ENCODE results near the gene SPG21. TPM values are rescaled to one million over a fixed set of nuclear protein-coding genes. Genes with fewer than 3 reads are reported as not detected.

The SPG21 gene
- total and polyA plus RNA-seq, 2 of the 8 experiments (the other 6 are each of a cell fraction or from before 2014, with no cell fraction given) = 67.3 to 72.7 TPM

DNA sequence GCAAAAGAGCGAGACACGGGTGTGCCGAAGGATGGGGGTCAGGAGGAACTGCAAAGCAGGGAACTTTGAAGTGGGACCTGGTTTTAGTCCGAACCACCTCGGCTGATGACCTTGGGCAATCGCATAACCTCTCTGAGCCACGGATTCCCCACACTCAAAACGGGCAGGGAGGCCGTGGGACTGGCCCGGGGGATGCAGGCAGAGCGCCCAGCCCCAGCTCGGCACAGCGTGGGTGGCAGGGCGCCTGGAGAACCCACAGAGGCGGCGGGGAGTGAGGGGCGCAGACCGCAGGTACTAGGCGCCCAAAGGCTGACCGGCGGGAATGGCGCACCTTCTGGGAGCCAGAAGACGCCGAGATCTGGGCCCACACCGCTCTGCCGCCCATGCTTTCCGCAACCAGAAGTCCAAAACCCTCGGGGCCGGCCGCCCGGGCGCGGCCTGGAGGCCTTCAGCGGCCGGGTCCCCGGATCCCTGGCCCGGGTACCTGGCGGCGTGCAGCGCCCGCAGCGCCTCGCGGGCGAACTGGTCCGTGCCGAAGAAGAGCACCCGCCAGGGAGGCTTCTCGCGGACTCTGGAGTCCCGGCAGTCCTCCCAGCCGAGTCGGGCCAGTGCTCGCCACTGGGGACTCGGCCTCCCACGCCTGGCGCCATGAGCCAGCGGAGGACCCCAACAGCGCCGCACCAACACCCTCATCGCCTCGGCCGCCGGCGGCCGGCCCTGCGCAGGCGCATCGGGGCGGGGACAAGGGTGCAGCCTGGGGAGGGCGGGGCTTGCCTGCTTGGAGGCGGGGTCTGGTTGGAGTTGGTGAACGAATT, 39.4 kb upstream of the SPG21 start, which contains the start of gene MTFMT (continued):
- TF ChIP-seq POLR2AphosphoS5 (IDR thresholded peaks at IDR 0.05; ENCODE audit: low read depth, low read length) (peak; percentile 72), ASH2L (IDR thresholded peaks at IDR 0.05; ENCODE audit: low read length) (peak; percentile 72), KDM4A (IDR thresholded peaks at IDR 0.05; ENCODE audit: low read depth, low read length, severe bottlenecking) (peak; percentile 90), PHF8 (conservative IDR thresholded peaks at IDR 0.05; ENCODE audit: low read depth, low read length) (peak; percentile 93), CBX8 (IDR thresholded peaks at IDR 0.05; ENCODE audit: borderline replicate concordance, low read depth, low read length) (no peak), EP300 (IDR thresholded peaks at IDR 0.05; ENCODE audit: borderline replicate concordance in 1 of 2, low read depth in 2 of 2, low read length in 2 of 2) (no peak), SAP30 (IDR thresholded peaks at IDR 0.05; ENCODE audit: insufficient read depth, insufficient replicate concordance, low read length) (no peak), JUND (IDR thresholded peaks at IDR 0.05; ENCODE audit: low read length) (no peak), JUN (IDR thresholded peaks at IDR 0.05; ENCODE audit: low read depth, low read length) (no peak), NRF1 (IDR thresholded peaks at IDR 0.05; ENCODE audit: low read depth, low read length) (peak; percentile 89), SIN3A (conservative IDR thresholded peaks at IDR 0.05 in 1 of 2, IDR thresholded peaks at IDR 0.05 in 1 of 2; ENCODE audit: low read depth in 1 of 2, low read length in 2 of 2) (0 out of 4 replicates have a peak, but pooled peaks have one; percentile 7 to 80), KDM1A (IDR thresholded peaks at IDR 0.05; ENCODE audit: borderline replicate concordance, low read length) (no peak), TAF7 (optimal IDR thresholded peaks at IDR 0.05; ENCODE audit: borderline replicate concordance, low read depth, low read length) (peak; percentile 52), CHD1 (IDR thresholded peaks at IDR 0.05; ENCODE audit: low read depth, low read length) (no peak), HDAC2 (IDR thresholded peaks at IDR 0.05; ENCODE audit: borderline replicate concordance in 1 of 2, low read depth in 2 of 2, low read length in 2 of 2) (peak in 1 of 2 experiments; percentile 50; a peak in 1 of 4 replicates), CBX5 (IDR thresholded peaks at IDR 0.05; ENCODE audit: low read depth, low read length) (no peak), BACH1 (IDR thresholded peaks at IDR 0.05; ENCODE audit: low read length) (no peak), GABPA (IDR thresholded peaks at IDR 0.05; ENCODE audit: borderline replicate concordance, insufficient read depth, low read length) (no peak), RBBP5 (IDR thresholded peaks at IDR 0.05; ENCODE audit: borderline replicate concordance, low read depth, low read length) (peak; percentile 75; the same call in 1 of the 2 replicates), TEAD4 (IDR thresholded peaks at IDR 0.05; ENCODE audit: low read depth, low read length) (no peak)
- TF ChIP-seq, protein P1, sequence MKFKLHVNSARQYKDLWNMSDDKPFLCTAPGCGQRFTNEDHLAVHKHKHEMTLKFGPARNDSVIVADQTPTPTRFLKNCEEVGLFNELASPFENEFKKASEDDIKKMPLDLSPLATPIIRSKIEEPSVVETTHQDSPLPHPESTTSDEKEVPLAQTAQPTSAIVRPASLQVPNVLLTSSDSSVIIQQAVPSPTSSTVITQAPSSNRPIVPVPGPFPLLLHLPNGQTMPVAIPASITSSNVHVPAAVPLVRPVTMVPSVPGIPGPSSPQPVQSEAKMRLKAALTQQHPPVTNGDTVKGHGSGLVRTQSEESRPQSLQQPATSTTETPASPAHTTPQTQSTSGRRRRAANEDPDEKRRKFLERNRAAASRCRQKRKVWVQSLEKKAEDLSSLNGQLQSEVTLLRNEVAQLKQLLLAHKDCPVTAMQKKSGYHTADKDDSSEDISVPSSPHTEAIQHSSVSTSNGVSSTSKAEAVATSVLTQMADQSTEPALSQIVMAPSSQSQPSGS (IDR thresholded peaks at IDR 0.05; ENCODE audit: low read length) = no peak

All from H1 (cell line).